B cell (primary cell): ENCODE results near the gene STX2.

Source experiments
- EZH2 ChIP-seq: IDR thresholded peaks from 2 replicates; pipeline ENCODE4 v1.6.1; 2012; ENCODE audit warnings: borderline replicate concordance, low read depth, mild to moderate bottlenecking, moderate library complexity, low read length; ENCODE audit not compliant: insufficient read depth, poor library complexity, severe bottlenecking
- TF ChIP-seq, protein P1 (sequence below): fragments of 200-600 bp; IDR thresholded peaks from one replicate; pipeline ENCODE4 v1.8.0; 2022; ENCODE audit warnings: antibody characterized with exemption, mild to moderate bottlenecking

GRCh38 chr12:130787445-130788410, 51.3 kb downstream of the STX2 start:
- TF ChIP-seq, protein P1, sequence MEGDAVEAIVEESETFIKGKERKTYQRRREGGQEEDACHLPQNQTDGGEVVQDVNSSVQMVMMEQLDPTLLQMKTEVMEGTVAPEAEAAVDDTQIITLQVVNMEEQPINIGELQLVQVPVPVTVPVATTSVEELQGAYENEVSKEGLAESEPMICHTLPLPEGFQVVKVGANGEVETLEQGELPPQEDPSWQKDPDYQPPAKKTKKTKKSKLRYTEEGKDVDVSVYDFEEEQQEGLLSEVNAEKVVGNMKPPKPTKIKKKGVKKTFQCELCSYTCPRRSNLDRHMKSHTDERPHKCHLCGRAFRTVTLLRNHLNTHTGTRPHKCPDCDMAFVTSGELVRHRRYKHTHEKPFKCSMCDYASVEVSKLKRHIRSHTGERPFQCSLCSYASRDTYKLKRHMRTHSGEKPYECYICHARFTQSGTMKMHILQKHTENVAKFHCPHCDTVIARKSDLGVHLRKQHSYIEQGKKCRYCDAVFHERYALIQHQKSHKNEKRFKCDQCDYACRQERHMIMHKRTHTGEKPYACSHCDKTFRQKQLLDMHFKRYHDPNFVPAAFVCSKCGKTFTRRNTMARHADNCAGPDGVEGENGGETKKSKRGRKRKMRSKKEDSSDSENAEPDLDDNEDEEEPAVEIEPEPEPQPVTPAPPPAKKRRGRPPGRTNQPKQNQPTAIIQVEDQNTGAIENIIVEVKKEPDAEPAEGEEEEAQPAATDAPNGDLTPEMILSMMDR: no peak
- no peak for TF ChIP-seq EZH2
